Activated CD4-positive, CD25-positive, alpha-beta regulatory T cell (primary cell): ENCODE measurements around the gene PPP1R36.
"Not testable (repeated sequence)": the region's sequence is repeated elsewhere in the genome, so short reads cannot be mapped to it uniquely, and the experiment has no call there.

Experiments
- DNase-seq, 4 experiments: peaks; one replicate each; lab custom pipeline; 2025; lab: John Stamatoyannopoulos, UW

The PPP1R36 gene

DNA sequence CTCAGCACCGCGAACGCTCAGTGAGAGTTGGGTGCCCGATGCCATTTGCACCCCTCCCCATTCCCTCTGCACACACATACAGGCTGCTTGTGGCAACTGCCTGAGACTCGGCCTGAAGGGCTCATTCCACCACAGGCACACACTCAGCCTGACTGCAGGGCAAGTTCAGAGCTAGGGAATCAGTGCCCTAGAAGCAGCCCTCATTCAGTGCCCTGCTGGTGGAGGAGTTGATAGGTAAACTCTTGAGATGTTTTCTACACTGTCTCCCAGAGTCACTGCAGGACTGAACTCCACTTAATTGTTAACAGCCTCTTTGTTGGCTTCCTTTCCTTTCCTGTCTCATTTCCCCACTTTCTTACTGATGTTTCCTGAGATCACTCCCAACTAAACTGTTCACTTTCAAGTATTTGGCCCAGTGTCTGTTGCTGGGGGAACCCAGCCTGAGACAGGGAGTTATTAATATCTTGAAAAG, 16.9 kb downstream of the PPP1R36 start:
- DNase-seq: no peak

GRCh38 chr14:64569138-64569631, 19.4 kb downstream of the PPP1R36 start:
- DNase-seq: no peak

- DNase-seq: not testable (repeated sequence)
These were observed 19.9 kb downstream of the PPP1R36 start for GRCh38 chr14:64569646-64570045.

DNA sequence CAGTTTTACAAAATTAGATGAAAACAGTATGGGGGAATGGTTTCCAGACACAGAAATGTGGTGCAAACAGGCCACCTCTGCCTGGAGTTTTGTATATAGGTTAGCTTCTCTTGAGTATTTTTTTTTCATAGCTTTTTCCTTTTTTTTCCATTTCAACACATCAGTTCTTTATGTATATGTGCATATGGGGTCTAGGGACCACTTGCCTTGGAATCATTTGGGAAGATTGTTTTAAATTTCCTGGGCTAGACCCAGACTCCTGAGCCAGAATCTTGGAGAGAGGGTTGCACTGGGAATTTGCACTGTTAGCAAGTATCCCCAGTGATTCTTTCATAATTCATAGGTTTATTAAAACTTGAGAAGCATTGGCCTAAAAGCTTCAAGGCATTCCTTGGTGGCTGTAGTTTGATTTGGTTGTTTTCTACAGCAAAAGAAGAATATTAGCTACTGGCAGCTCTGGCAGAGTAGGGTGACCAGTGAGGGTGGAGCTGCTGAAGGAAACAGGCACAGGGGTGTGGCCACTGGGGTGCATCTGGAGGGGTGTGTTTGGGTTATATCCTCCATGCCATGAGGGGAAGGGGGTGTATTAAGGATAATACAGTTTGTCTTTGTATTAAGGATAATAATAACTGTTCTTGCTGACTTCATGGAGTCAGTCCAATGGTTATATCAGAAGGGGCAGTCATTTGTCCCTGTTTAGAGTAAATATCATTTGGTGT, 22.8 kb downstream of the PPP1R36 start:
- DNase-seq: no peak

GRCh38 chr14:64573109-64573508, 23.3 kb downstream of the PPP1R36 start:
- DNase-seq: no peak

DNA sequence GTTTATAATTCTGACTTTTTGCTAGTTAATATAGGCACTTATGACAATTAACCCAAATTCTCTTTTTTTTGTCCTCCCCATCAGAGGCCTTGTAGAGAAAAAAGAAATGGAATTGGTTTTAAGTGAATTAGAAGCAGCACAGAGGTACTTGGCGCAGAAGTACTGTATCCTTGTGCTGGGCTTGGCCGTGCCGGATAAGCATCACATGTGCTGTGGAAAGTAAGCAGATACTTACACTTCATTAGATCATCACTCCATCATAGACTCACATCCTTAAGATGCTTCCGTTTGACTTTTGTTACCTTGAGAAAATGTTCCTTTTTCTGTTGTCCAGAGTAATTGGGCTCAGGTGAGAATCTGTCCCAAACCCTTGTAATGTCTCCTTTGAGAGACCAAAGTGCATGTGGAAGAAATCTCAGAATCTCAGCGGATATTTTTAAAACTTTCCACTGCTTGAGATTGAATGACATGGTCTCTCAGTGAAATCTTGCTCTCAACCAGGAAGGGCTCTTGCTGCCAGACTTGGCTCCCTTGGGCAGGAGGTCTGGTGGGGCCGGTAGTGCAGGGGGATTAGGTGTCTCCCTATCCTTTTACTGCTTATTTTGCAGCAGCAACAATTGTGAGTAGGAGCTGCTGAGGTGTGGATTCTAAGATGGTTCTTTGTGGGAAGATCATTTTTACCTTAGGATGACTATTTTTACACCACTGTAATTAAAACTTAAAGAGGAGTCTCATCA, 24.8 kb downstream of the PPP1R36 start:
- no peak for DNase-seq

DNA sequence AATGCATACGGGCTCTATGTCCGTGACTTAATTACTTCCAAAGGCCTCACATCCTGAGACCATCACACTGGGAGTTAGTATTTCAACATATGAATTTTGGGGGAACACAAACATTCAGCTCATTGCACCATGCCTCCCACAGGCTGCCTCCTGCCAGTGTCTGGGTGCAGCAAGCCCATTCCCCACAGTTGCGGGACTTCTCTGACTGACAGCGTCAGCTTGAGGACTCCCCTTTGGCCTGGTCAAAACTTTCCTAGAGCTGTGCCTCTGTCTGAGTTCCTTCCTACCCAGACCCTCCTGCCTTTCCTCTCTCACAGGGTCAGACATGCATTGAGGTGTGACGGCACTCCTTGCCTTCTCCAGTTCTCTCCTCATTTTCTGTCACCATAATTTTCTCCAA, 27.4 kb downstream of the PPP1R36 start:
- no peak for DNase-seq

DNA sequence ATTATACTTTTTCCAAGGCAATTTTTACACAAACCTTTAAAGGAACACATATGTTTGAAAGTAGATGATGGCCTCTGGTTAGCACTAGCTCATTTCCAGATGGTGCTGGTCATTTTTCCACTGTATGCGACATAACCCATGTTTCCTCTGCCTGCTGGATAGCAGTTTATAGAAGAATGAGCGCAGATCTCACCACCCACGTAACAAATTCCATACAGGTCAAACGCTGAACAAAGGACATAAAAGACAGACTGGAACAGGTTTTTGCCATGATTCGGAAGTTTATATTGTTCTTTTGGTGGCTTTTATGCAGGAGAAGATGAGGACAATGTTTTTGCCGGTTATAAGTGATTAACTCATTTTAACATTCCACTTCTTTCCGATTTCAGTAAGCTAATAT, 30.7 kb downstream of the PPP1R36 start:
- no peak for DNase-seq

DNA sequence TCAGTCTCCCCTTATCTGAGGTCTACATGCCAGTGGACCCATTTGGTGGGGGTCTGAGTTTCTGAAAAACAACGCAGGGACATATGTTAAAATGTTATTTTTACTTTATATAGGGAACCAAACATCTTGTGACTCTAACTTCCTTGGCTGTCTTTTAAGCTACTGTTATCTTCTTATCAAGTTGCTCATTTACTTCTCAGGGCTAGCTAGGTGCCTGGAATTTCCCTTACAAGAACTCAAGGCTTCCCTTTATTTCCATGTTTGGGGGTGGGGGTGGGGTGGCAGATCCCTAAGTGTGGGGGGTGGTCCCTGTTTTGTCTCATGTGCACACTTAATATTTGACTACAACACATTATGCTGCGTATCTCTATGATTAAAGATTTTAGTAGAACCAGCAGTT, 31.6 kb downstream of the PPP1R36 start:
- no peak for DNase-seq

GRCh38 chr14:64581817-64582216, 32.1 kb downstream of the PPP1R36 start:
- DNase-seq: no peak

DNA sequence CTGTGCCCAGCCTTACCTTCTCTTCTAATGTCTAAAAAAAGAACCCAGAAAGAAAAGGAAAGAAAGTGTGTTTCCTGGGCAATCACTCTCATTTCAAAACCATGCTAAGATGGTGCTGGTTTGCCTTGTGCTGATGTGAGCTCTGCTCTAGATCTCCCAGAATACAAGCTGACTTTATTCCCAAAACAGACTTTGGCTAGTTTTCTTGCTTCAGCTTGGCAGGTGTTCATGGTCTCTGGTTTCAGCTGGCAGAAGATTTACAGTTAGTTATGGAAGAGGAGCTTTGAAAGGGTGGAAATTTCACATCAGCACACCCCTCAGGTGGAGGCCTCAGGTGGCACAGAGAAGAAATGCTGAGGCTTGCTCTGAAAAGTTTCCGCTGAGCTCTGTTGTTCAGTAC, 34.4 kb downstream of the PPP1R36 start:
- no peak for DNase-seq

GRCh38 chr14:64591809-64592208, 42.0 kb downstream of the PPP1R36 start:
- DNase-seq: no peak

- DNase-seq: no peak
These were observed 44.7 kb downstream of the PPP1R36 start for GRCh38 chr14:64594438-64594837.

DNA sequence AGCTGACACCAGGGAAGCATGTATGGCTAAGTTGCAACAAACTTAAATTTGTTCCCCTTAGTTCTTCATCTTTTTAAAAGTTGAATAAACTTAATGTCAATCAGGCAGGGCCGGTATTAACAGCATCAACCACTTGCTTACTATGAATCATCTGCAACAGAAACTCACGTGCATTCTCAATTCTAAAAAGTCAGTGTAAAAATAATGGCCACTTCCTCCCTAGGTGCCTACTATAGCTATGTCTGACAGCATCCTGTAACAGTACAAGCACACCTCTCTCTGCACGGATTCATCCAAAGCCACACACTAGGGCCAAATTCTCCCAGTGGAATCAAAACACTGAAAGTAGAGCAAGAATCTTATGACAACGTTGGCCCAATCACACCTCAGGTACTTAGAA, 48.6 kb downstream of the PPP1R36 start:
- DNase-seq: no peak

DNA sequence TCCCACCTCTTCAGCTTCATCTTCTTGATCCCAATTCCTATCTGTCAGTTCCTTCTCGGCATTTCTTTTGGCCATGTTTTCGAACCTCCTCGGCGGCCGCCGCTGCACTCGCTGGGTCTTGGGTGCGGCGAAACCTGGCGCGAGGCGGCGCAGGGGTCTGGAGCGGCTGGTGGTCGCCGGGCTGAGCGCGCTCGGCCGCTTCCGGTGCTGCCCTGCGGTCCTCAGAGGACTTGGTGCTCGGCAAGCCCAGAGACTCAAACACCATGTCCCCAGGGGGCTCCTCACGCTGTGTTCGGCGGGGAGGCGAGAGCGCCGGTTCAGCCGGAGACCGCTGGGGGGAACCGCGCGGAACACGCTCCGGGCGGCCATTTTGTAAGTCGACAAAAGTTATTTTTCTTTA, 51.8 kb downstream of the PPP1R36 start:
- DNase-seq: no peak

GRCh38 chr14:64602826-64603225, 53.1 kb downstream of the PPP1R36 start:
- DNase-seq: no peak

- DNase-seq: no peak
These were observed 54.2 kb downstream of the PPP1R36 start for GRCh38 chr14:64604001-64604400.

- DNase-seq: no peak
These were observed 55.1 kb downstream of the PPP1R36 start for GRCh38 chr14:64604881-64605280.

GRCh38 chr14:64605926-64606685, 56.3 kb downstream of the PPP1R36 start:
- DNase-seq: no peak

- DNase-seq: no peak
These were observed 60.4 kb downstream of the PPP1R36 start for GRCh38 chr14:64610049-64610746.

GRCh38 chr14:64611358-64612020, 61.7 kb downstream of the PPP1R36 start:
- DNase-seq: no peak

DNA sequence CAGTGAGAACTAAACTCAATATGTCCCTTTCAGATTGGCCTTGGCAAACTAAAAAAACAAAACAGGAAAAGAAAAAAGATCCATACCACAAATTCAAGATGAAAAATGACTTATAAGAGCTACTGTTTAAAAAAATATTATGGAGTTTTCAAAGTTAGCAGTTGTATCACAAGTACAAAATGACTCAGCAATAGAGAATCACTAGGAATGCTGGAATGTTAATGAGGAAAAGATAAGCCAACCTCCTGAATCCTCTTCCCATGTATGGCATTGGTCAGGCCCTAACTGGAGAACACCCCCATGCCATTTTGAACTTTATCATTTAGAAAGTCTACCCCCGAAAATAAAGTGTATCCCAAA, 62.2 kb downstream of the PPP1R36 start:
- no peak for DNase-seq
